ENCODE measurements around the gene SPOP.
"Not testable (repeated sequence)": the region's sequence is repeated elsewhere in the genome, so short reads cannot be mapped to it uniquely, and the experiment has no call there.

SPOP gene

GRCh38 chr17:49647256-49647585, 30.7 kb downstream of the SPOP start:
- DNase-seq (ENCODE audit: low spot score) = no peak

DNA sequence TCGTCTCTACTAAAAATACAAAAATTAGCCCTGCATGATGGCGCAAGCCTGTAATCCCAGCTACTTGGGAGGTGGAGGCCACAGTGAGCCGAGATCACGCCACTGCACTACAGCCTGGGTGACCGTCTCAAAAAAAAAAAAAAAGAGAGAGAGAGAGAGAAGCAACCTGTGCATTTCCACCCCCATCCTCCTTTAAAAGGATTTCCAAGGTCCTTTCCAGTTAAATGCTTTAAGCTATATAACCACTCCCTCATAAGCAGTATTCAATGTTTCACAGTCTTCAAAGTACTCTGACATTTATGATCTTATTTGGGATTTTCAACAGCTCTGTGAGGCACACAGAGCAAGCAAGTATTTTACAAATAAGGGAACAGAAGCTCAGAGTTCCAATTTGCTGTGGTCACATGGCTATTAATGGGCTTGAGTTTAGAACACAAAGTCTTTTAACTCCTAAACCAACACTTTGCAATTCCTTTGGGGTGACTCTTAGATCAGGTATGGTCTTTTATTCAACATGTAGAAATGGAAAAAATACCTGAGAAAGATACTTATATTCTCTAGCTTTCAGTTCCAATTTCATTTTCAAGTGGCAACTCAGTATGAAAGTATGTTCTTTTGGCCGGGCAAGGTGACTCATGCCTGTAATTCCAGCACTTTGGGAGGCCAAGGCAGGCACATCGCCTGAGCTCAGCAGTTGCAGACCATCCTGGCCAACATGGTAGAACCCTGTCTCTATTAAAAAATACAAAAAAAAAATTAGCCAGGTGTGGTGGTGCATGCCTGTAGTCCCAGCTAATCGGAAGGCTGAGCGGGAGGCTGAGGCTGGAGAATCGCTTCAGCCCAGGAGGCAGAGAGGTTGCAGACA, 31.3 kb downstream of the SPOP start:
- DNase-seq (ENCODE audit: low spot score) = no peak

DNA sequence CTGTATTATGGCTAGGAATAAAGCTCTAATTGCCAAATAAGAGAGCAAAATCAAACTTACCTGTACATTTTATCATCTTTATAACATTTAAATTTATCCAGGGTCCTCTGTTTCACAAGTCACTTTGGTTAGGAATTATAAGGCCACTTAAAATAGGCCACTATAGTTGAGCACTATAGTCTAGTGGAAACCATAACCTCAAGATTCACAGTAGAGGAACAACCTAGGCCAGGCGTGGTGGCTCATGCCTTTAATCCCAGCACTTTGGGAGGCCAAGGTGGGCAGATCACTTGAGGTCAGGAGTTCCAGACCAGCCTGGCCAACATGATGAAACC, 31.9 kb downstream of the SPOP start:
- not testable (repeated sequence) for DNase-seq (ENCODE audit: low spot score)

DNA sequence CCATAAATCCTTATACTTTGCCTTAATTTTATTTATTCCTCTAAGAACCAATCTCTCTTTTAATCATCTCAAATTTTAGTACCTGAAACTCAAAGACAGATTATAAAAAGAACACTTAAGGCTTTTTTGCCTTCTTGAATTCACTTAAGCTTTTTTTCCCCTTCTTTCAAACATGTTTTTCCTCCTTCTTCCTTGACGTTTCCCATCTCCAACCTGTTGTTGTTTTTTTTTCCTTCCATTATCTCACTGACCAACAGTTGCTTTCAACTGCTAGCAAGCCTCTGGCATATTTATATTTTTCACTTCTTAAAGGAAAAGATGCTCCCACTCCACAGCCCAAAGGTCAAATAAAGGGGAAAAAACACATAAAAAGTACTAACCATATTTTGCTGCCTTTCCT, 32.2 kb downstream of the SPOP start:
- DNase-seq (ENCODE audit: low spot score) = no peak

DNA sequence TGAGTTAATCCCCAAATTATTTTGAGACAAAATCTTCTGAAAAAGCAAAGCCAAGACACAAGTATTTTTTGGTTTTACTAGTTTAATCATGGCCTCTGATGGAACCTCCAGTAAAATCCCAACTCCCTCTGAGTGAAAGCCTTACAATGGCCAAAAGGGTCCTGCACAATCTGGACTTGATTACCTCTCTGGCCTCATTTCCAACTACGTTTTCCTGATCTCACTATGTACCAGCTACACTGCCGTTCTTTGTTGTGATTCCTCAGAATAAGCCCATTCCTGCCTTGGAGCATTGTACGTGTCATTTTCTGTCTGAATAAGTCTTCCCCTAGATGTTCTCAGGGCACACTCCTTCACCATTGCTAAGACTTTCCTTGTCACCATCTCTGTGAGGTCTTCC, 37.3 kb downstream of the SPOP start:
- no peak for DNase-seq (ENCODE audit: low spot score)

GRCh38 chr17:49638818-49639217, 39.1 kb downstream of the SPOP start:
- no peak for DNase-seq (ENCODE audit: low spot score)

DNA sequence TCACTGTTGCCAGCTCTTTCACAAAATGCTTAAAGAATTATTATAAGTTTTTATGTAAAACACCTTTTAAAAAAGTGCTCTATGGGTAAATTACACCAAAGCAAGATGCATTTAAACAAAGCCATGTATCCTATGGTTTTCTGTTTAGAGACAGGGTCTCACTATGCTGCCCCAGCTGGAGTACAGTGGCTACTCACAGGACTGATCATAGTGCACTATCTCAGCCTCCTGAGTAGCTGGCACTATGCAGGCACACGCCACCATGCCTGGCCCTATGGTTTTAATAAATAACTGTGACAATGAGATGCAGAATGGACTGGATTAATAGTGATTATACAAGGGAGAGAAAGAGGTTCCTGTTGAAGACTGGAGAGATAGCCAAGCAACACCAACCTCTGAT, 40.2 kb downstream of the SPOP start:
- no peak for DNase-seq (ENCODE audit: low spot score)

DNA sequence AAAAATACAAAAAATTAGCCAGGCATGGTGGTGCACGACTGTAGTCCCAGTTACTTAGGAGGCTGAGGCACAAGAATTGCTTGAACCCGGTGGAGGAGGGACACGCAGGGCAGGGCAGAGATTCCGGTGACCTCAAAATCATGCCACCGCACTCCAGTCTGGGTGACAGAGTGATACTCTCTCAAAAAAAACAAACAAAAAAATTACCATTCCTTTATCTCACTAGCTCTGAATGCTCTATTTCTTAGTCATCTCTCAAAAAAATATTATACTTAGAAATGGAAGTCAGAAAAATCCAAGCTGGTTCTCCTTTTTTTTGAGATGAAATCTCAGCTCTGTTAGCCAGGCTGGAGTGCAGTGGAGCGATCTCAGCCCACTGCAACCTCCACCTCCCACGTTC, 40.8 kb downstream of the SPOP start:
- DNase-seq (ENCODE audit: low spot score) = no peak

- no peak for DNase-seq (ENCODE audit: low spot score)
Measured at GRCh38 chr17:49635121-49635520, 42.8 kb downstream of the SPOP start.

GRCh38 chr17:49634485-49634860, 43.4 kb downstream of the SPOP start:
- no peak for DNase-seq (ENCODE audit: low spot score)

DNA sequence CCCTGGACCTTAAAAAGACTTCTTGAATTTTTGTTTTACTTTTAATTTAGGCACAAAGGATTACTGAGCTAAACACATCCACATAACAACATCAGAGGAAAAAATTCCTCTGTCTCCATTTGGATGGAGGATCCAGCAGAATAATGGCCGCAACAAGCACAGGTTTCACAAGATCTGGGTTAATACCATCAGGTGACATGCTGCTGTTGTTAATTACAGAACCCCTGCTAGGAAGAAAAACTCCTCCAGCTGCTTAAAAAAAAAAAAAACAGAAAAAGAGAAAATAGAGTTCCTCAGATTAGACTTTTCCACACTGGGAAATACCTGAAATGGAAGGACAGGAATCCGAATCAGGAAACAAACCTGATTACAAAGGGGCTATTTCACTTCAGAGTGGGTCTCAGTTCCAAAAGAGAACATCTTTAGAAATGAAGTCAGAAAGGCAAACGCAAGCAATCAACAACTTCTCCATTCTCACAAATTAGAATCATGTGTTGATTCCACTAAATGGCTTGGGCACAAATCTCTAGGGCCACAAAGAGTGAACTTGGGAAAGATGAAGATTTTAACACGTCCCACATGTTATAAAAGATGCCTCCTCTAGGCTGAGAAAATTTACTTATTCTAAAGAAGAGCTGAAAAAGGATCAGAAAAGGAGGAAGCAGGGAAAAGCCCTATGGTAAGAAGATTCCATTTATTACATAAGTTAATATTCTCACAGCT, 44.0 kb downstream of the SPOP start:
- DNase-seq (ENCODE audit: low spot score) = no peak

DNA sequence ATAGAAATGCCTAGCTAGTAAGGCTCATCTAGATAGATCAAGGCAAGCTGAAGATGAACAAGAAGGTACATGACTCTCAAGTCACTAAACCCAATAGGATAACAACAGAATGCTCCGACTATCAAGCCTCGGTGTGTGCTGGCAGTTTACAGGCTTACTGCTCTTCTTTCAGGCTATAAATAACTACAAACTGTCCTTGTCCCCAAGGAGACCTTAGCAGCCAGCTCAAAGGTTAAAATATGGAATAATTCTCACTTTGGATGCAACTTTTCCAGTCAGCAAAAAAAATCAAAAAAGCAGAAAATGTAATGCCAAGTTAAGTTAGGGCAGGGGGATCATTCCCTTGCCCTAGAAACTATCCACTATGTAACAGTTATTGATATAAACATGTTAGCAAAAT, 44.6 kb downstream of the SPOP start:
- no peak for DNase-seq (ENCODE audit: low spot score)

DNA sequence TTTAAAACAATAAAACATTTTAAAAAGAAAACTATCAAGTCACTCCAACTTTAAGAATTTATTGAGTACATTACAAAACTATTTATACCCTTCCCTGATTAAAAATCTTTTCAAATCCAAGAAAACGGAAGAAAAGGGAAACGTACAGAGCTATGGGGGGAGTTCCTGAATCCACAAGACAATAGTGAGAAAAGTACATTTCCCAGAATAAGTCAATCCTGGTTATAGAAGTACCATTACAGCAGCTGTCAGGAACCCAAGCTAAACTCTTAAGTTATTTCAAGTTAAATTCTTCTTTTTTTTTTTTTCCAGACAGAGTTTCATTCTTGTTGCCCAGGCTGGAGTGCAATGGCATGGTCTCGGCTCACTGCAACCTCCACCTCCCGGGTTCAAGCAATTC, 45.7 kb downstream of the SPOP start:
- DNase-seq (ENCODE audit: low spot score) = no peak

DNA sequence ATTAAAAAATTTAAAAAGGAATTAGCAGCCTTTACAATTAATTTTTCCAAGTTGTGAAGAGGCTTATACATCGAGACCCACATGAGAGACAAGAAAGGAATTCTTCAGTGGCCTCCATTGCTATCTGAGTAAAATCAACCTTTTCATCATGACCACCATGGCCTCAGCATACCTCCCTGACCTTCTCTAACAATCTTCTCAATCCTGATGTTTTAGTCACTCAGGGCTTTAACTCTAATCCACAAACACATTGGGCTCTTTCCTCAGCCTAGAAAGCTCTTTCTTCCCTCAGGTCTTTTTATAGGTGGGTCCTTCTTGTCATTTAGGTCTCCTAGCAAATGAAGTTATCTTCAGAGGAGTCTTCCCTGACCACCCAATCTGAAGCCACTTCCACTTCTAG, 46.4 kb downstream of the SPOP start:
- no peak for DNase-seq (ENCODE audit: low spot score)

DNA sequence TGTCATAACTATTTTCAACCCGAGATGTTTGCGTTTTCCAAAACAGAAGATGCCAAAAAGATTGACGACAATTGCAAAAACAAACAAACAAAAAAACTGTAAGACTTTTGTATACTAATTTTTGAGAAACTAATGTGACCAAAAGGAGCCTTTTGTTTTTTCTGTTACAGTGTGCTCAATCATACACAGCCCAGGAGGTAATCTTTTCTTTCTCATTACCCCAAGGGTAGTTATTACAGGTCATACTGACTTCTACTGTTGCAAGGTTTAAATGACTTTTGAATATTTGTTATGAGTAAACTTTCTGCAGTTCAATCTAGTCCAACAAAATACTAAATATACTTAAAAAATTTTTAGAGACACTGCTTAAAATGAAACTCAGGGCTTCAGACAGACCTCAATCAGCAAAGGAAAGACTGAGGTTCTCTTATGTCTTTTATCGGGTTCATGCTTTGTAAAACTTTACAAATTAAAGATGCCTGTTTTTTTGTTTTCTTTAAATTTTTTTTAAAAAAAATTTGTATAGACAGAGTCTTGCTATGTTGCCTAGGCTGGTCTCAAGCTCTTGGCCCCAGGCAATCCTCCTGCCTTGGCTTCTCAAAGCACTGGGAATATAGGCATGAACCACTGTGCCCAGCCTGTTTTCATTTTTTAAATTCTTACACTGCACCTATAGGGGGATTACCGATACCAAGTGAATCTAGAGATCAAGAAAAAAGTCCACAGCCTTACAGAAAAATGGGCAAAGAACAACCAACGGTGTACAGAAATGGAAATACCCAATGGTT, 47.6 kb downstream of the SPOP start:
- no peak for DNase-seq (ENCODE audit: low spot score)

DNA sequence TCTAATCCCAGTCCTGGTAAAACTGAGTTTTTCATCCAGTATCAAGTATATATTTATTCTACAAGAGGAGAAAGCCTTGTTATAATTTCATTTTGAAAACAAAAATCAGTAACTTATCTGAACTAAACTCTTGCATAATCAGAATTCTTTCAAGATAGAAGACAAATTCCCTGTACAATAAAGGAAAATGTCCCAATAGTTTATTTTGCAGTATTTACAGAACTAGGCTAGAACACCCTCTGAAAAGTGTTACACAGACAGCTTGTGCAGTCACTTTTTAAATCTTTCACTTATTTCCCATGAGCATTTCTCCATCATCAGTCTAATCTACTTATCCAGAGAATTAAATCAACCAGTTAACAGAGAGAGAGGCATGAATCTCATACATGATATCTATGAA, 48.5 kb downstream of the SPOP start:
- DNase-seq (ENCODE audit: low spot score) = peak; percentile 47

GRCh38 chr17:49624896-49625295, 53.0 kb downstream of the SPOP start:
- DNase-seq (ENCODE audit: low spot score) = no peak

DNA sequence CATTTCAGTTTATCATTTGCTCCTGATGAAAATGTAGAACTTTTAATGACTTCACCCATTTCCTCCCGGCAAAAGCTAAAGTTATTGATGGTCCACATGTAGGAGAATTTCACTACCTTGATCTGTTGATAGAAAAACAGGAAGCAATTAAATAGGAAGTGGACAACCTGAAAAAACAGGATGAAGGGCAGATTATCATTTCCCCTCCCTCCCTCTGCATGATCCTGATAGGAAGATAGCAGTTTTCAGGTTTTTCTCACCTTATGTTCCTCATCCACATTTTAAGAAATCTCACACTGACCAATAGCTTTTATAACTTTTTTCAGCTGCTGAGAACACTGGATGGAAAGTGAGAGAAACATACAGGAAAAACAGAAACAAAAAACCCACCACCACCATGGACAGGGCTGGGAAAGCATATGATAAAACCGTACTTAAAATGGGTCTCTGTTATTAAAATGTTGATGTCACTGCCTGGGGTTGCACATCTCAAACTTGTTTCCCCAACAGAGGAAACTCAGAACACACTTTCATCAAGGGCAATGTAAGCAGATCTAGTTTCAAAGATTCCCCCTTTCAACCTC, 55.9 kb downstream of the SPOP start:
- no peak for DNase-seq (ENCODE audit: low spot score)

GRCh38 chr17:49621420-49621819, 56.5 kb downstream of the SPOP start:
- DNase-seq (ENCODE audit: low spot score) = no peak

DNA sequence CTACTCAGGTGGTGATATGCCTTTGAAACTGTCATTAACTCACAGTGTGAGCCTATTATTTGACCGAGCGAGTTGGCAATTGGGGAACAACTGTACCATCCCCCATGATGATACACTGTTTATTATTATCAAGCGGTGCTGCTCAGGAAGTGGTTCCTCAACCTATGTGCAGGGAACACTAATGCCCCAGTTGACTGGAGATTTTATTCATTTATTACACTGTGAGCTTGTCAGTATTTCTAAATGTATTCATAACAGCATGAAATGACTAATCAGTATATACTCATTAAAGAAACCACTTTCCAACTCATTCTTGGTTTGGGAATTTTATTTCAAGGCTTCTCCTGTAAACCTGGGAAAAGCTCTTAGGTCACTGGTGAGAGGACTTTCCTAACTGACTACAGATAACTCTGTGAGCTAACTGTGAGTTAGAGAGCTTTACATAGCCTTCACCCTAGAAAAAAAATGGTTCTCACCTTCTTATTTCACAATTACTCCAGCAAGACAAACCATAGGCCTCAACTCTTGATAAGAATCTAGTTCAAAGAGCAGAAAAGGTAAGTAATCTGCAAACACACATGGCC, 59.8 kb downstream of the SPOP start:
- DNase-seq (ENCODE audit: low spot score) = no peak

DNA sequence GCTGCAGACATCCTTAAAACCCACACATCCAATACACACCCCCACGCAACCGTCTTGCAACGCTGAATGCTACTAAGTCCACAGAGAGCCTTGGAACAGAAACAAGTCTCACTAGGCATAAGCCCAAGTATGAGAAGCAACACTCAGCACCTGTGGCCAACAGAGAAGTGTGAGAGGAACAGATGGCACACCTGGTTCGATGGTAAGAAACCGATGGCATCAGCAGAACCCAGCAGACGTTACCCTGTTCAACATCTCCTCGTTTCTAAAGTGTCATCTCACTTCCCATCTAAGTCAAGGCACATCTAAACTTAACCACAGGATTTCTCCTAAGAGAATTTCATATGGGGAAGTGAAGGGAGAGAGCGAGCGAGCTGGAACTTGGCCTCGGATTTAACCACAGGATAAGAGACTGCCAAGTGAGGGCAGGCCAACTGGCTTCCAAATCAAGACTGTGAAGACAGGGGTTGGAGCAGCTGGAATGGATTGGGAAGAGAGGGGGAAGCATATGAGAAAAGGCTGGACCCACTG, 61.2 kb downstream of the SPOP start:
- DNase-seq (ENCODE audit: low spot score) = no peak

- peak; percentile 55 for DNase-seq (ENCODE audit: low spot score)
Measured at GRCh38 chr17:49616086-49616485, 61.8 kb downstream of the SPOP start.
